Measurements from ENCODE around the gene NRP2. TPM values are rescaled to one million over a fixed set of nuclear protein-coding genes. Genes with fewer than 3 reads are reported as not detected.
A peak's percentile ranks its signal among the peaks of the same experiment; 100 is the strongest.

NRP2 gene
- total and polyA plus RNA-seq, 2 experiments from 2014 or later = 61.0 to 79.2 TPM

GRCh38 chr2:205761421-205761820 lies 79.1 kb downstream of the NRP2 start:
- TF ChIP-seq EZH2phosphoT487 (IDR thresholded peaks at IDR 0.05; ENCODE audit: low read depth, severe bottlenecking, unreplicated experiment) = no peak
- TF ChIP-seq CTCF (IDR thresholded peaks at IDR 0.05; ENCODE audit: poor library complexity) = no peak
- TF ChIP-seq EZH2 (IDR thresholded peaks at IDR 0.05; ENCODE audit: borderline replicate concordance) = no peak
- no peaks in the 10 kb centered on the region for H3K9me2 ChIP-seq (replicated peaks; ENCODE audit: insufficient read depth)
- H2AFZ ChIP-seq = no peak overlapping the region
- no peaks in the 10 kb centered on the region for H3K9me3 ChIP-seq (ENCODE audit: low read depth)
- H3K79me2 ChIP-seq = no peaks in the 10 kb centered on the region
- no peak overlapping the region for H3K27ac ChIP-seq
- H3K4me2 ChIP-seq = no peak overlapping the region
- no peaks in the 10 kb centered on the region for H4K20me1 ChIP-seq (ENCODE audit: insufficient read depth, poor library complexity, severe bottlenecking)
- peaks cover 18% of the 10 kb centered on the region for H3K4me1 ChIP-seq (ENCODE audit: insufficient read depth)
- no peaks in the 10 kb centered on the region for H3K27me3 ChIP-seq
- H3K4me3 ChIP-seq = no peak overlapping the region
- H3K36me3 ChIP-seq (replicated peaks; ENCODE audit: insufficient read depth, low read depth) = no peaks in the 10 kb centered on the region
- 81% methylated on average over 4 of the region's 4 CpGs for WGBS (ENCODE audit: low lambda C conversion rate, missing lambda C conversion rate)
- DNase-seq (ENCODE audit: low spot score) = no peak

- no peak overlapping the region for H3K4me2 ChIP-seq
- no peaks in the 10 kb centered on the region for H3K79me2 ChIP-seq
- no peak overlapping the region for H2AFZ ChIP-seq
- no peaks in the 10 kb centered on the region for H3K9me2 ChIP-seq (replicated peaks; ENCODE audit: insufficient read depth)
- H3K4me3 ChIP-seq = no peak overlapping the region
- H3K9me3 ChIP-seq (ENCODE audit: low read depth) = no peaks in the 10 kb centered on the region
- no peak for DNase-seq (ENCODE audit: low spot score)
- TF ChIP-seq CTCF (IDR thresholded peaks at IDR 0.05; ENCODE audit: poor library complexity) (no peak), EZH2phosphoT487 (IDR thresholded peaks at IDR 0.05; ENCODE audit: low read depth, severe bottlenecking, unreplicated experiment) (no peak), EZH2 (IDR thresholded peaks at IDR 0.05; ENCODE audit: borderline replicate concordance) (no peak)
- no peaks in the 10 kb centered on the region for H3K27me3 ChIP-seq
- H3K27ac ChIP-seq = no peak overlapping the region
- H3K4me1 ChIP-seq (ENCODE audit: insufficient read depth) = peaks cover 19% of the 10 kb centered on the region
- no peaks in the 10 kb centered on the region for H3K36me3 ChIP-seq (replicated peaks; ENCODE audit: insufficient read depth, low read depth)
- H4K20me1 ChIP-seq (ENCODE audit: insufficient read depth, poor library complexity, severe bottlenecking) = no peaks in the 10 kb centered on the region
Measured at GRCh38 chr2:205762881-205763280, 80.6 kb downstream of the NRP2 start.

- peak; percentile 60 for DNase-seq (ENCODE audit: low spot score)
- Histone ChIP-seq H3K27ac (peak overlapping the region; percentile 11), H2AFZ (no peak overlapping the region), H3K4me1 (ENCODE audit: insufficient read depth) (peaks cover 23% of the 10 kb centered on the region), H3K36me3 (replicated peaks; ENCODE audit: insufficient read depth, low read depth) (no peaks in the 10 kb centered on the region), H3K9me3 (ENCODE audit: low read depth) (no peaks in the 10 kb centered on the region), H3K4me3 (no peak overlapping the region), H3K9me2 (replicated peaks; ENCODE audit: insufficient read depth) (no peaks in the 10 kb centered on the region), H3K4me2 (no peak overlapping the region), H3K79me2 (no peaks in the 10 kb centered on the region), H3K27me3 (no peaks in the 10 kb centered on the region), H4K20me1 (ENCODE audit: insufficient read depth, poor library complexity, severe bottlenecking) (no peaks in the 10 kb centered on the region)
- TF ChIP-seq CTCF (IDR thresholded peaks at IDR 0.05; ENCODE audit: poor library complexity) (peak; percentile 57), EZH2 (IDR thresholded peaks at IDR 0.05; ENCODE audit: borderline replicate concordance) (no peak)
- 45% methylated on average over 21 of the region's 21 CpGs for WGBS (ENCODE audit: low lambda C conversion rate, missing lambda C conversion rate)
Measured at GRCh38 chr2:205763708-205764211, 81.5 kb downstream of the NRP2 start.

DNA sequence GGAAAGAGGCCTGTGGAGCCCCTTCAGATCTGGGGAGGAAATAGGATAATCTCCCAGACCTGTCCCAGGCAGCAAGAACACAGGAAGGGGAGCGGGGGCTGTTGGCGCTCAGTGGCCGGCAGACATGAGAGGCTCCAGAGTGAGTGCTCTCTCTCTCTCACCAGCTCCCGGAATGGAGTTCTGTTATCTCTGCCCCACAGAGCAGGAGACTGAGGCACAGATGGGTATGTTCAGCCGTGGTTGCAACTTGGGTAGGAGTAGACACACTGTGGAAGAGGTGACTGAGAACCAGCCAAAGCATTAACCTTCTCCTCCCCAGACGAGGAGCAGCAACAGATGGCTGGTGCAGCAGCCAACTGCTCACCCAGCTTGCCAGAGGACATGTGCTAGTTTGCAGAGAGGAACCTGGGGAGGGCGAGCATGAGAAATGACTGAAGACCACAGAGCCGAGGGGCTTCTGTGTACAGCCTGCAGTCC lies 82.0 kb downstream of the NRP2 start:
- no peak for TF ChIP-seq EZH2phosphoT487 (IDR thresholded peaks at IDR 0.05; ENCODE audit: low read depth, severe bottlenecking, unreplicated experiment)
- no peak for TF ChIP-seq EZH2 (IDR thresholded peaks at IDR 0.05; ENCODE audit: borderline replicate concordance)
- no peak for TF ChIP-seq CTCF (IDR thresholded peaks at IDR 0.05; ENCODE audit: poor library complexity)
- Histone ChIP-seq H3K27me3 (no peaks in the 10 kb centered on the region), H3K4me3 (no peak overlapping the region), H4K20me1 (ENCODE audit: insufficient read depth, poor library complexity, severe bottlenecking) (no peaks in the 10 kb centered on the region), H3K36me3 (replicated peaks; ENCODE audit: insufficient read depth, low read depth) (no peaks in the 10 kb centered on the region), H3K27ac (no peak overlapping the region), H2AFZ (no peak overlapping the region), H3K4me2 (no peak overlapping the region), H3K79me2 (no peaks in the 10 kb centered on the region), H3K9me3 (ENCODE audit: low read depth) (no peaks in the 10 kb centered on the region), H3K4me1 (ENCODE audit: insufficient read depth) (peaks cover 29% of the 10 kb centered on the region), H3K9me2 (replicated peaks; ENCODE audit: insufficient read depth) (no peaks in the 10 kb centered on the region)
- WGBS (ENCODE audit: low lambda C conversion rate, missing lambda C conversion rate) = 59% methylated on average over 8 of the region's 8 CpGs
- no peak for DNase-seq (ENCODE audit: low spot score)
